NCI-H1694 treated with DMSO at 0.1 percent for 48 hours (cell line): ENCODE results near the gene SLC44A1.

ENCODE experiments used
- DNase-seq: peaks from one replicate; lab custom pipeline; 2025; lab: John Stamatoyannopoulos, UW

SLC44A1 gene

DNA sequence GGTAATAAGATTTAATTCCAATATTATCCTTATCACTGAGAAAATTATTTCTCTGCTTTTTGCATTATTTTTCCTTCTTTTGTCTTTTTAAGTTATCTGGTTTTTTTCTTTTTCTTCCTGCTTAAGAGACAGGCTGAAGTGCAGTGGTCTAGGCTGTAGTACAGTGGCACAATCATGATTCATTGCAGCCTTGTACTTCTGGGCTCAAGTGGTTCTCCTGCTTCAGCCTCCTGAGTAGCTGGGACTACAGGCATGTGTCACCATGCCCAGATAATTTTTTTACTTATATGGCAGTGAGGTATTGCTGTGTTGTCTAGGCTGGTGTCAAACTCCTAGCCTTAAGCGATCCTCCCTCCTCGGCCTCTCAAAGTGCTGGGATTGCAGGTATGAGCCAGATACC is 93.9 kb downstream of the SLC44A1 start:
- DNase-seq: no peak

DNA sequence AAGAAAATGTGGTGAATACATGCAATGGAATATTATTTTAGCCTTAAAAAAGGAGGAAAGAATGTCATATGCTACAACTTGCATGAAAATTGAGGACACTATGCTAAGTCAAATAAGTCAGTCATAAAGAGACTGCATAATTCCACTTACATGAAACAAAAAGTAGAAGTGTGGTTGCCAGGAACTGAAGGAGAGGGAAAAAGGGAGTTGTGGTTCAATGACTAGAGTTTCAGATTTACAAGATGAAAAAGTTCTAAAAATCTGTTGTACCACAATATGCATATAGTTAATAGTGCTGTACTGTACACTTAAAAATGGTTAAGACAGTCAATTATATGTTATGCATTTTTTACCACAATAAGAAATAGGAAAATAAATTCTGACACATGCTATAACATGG is 95.4 kb downstream of the SLC44A1 start:
- DNase-seq: no peak

DNA sequence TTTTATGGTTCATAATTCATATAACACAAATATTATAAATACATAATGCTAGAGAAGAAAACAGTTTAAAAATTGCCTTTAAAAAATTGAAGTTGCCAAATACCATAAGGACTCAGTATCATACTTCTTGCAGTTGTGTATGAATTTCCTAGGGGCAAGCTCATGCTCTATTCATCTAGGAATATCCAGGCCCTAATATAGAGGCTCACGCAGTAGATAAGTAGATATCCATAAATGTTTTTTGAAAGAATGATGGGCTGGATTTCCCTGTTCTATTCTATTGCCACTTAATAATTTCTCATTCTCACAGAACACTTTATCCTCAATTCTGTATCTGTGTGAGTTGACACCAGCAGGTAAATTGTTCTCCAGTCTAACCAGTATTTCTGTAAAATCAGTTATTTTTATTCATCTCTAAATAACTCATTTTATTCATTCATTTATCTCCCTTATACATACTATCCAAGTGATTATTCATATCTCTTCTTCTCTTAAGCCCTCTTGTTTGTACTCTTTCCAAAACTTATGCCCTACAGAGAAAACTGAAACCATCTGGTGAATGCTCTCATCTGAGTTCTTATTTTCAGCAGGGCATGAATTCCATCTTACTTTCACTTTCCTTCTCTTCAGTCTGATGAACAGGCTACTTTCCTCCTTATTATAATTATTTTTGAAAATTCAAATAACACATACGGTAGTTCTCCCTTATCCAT is 97.1 kb downstream of the SLC44A1 start:
- DNase-seq: no peak

DNA sequence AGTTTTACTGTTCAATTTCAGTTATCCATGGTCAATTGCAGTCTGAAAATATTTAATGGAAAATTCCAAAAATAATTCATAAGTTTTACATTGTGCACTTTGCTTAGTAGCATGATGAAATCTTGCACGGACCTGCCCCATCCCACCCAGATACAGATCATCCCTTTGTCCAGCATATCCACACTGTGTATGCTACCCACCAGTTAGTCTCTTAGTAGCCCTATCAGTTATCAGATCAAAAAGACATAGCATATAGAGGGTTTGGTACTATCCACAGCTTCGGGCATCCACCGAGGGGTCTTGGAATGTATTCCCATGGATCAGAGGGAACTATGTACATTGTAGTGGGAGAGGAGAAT is 97.7 kb downstream of the SLC44A1 start:
- DNase-seq: no peak

DNA sequence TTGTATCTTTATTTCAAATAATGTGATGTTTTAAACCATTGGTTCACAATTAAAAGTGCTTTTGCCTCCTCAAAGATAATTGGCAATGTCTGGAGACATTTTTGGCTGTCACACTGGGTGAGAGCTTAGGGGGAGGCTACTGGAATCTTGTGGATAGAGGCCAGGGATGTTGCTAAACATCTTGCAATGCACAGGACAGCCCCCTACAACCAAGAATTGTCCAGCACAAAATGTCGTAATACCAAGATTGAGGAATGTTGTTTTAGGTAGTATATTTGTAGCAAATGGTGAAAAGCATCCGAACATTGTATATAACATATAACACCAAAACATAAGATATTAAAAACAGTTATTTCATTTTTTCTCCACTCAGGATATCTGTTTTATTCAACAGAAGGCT is 99.8 kb downstream of the SLC44A1 start:
- DNase-seq: no peak

DNA sequence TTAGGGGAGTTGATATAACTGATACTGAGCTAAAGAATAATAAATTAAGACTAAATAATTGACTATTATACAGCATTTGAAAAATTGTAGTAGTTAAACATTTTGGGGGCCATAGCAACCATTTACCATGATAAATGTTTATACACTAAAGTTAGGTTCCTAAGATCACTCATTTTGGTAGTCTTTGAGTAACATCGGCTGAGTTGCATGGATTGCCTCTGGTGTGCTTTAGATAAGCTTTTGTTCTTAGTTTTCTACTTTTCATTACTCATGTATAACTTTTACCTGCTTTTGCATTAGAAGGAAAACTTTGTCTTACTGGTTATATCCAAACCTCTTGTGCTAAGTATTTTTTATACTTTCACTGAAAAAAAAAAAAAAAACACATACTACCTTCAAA is 101.2 kb downstream of the SLC44A1 start:
- DNase-seq: no peak

DNA sequence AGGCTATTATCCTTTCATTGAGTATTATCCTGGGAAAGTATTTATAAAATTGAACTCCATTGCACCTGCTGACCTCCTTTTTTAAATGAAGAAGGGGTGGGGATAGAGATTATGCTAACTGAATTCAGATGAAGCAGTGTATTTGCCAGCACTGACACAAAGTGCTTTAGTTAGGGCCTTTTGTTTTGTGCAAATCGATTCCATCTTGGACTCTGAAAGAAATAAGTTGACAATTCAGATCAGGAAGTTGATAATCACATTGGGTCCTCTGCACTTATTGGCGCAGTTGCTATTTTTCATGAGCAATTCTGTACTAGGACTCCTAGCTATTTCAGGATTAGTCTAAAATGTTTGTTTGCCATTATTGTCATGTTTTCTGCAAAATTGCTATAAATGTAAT is 101.8 kb downstream of the SLC44A1 start:
- DNase-seq: no peak

DNA sequence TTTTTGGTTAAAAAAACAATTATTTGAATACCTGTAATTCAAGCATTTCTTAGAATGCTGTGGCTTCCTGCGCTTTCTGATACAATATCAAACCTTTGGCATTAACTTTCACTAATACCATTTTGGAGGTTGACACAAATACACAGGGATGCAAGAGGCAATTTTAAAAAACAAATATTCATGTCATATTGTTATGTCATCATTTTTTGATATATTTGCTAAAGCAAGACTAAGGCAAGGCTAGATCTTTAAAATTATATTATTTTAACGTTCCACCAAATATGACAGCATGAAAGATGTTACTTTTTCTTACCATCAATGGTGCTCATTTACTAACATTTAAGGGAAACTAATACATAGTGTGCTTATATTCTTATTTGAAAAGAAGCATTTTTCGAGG is 110.0 kb downstream of the SLC44A1 start:
- no peak for DNase-seq

DNA sequence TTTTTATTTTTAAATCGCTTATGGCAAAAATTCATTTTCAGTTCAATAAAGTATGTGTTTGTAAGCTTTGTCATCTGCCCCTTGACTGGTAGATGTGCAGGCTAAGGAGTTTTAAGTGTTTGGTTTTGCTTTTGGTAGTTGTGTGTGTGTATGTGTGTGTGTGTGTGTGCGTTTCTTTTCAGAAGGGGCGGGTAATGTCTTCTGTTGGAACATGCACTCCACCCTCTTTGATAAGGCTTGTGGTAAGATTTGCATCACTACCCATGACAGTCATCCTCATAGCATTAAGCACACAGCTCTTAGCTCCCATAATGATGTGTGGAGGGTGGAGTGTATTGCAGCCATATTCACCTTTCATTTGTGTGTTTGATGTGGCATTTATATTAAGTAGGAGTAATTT is 111.3 kb downstream of the SLC44A1 start:
- no peak for DNase-seq

DNA sequence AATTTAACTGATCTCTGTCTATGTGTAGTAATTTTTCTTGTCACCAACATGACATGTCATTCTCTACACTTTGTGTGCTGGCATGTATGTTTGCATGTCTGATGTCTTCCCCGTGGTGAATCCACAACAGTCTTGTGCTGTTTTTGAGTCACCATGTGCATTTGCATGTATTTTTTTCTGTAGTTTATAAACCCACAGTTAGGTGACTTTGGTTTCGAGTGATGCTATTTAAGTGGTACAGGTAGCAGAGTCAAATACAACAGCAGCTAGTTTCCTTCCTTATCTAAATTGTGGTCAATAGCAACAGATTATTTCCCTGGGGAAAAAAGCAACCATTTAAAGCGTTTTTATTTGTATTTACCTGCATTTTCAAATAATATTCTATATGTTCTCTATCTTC is 113.5 kb downstream of the SLC44A1 start:
- DNase-seq: no peak

DNA sequence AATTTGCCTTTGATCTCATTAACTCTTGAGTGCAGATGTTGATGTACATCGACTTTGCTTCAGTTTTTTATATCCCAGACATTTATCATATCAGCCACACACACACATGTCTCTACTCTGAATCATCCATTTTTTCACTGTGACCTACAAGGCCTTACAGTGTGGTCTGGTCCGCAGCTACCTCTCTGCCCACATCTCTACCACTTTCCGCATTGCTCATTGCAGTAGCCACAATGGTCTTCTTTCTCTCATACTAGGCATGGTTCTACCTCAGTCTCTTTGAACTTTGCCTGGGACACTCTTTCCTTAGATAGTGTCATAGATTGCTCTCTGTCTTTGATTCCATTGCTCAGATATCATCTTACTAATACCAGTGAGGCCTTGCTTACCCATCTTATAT is 115.4 kb downstream of the SLC44A1 start:
- DNase-seq: no peak

DNA sequence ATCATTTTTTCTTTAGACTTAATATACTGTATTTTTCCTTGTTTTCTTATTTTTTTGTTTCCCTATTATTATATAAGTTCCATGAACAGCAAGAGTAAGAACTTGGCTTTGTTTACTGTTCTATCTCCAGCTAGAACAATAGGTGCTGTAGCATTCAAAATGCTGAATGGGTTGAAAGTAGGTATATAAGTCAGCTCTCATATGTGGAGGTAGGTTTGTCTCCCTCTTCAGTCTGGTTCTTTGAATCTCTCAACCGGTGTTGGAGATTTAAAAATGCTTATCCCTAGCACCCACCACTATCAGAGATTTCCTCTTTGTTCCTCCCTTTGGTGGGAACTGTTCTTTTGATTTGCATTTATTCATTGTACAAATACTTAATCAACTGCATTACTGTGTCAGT is 115.9 kb downstream of the SLC44A1 start:
- DNase-seq: no peak

DNA sequence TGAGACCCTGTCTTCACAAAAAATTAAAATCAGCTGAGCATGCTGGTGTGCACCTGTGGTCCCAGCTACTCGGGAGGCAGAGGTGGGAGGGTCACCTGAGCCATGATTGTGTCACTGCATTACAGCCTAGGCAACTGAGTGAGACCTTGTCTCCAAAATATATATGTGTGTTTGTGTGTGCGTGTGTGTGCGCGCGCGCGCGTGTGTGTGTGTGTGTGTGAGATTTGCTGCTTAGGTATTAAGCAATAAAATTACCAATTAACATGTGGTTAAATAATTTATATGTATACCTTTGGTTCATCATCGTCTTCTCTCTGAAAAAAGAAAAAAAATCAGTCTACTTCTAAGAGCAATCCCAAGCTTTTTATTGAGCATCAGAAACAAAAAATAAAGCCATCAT is 117.4 kb downstream of the SLC44A1 start:
- DNase-seq: no peak

DNA sequence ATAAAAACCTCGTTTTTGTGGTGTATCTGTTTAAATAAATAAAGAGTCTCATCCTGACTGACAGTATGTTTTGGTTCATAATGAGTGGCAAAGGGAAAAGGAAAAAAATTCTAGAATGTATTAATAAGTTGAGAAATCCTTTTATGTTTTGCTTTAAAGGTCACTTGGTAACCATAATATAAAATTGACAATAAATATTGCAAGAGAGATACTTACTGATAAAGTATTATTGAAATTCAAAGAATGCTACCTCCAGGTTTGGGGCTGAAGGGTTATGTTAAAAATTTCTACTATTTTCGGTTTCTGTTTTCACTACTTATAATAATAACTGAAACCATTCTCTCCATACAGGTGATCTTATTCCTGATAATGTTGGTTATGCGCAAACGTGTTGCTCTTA is 118.0 kb downstream of the SLC44A1 start:
- DNase-seq: no peak

DNA sequence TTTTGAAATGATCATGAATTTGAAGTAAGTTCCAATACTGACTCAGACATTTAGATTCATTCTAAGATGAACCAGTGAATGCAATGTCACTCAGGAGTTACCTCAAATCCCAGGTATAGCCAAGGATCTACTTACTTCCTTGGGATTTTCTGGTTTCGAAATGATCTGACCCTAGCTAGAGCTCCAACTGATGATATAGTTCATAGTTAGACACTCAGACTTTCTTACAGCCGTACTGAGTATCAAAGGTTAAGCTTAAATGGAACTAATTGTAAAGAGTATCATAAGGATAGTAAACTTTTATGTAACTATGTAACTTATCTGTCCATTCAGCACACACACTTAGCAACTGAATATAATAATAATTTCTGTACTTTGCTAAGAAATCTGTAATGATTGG is 119.4 kb downstream of the SLC44A1 start:
- DNase-seq: no peak

DNA sequence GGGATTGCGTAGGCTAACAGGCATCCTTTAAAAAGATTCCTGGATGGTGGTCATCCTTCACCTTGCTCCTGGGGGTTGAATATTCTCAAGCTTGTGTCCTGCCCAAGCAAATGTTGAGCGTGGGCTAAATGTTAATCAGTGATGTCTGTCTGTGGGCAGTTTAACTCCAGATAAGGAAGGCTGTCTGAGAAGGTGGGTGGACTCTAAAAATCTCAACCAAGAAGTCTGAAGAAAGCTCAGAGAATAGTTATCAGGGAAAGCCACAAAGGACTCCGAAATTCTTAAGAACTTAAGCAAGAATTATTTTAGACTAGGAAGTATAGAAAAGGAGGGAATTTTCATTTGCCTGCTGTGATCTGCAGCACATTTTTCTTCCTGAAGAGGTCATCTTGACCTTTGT is 125.5 kb downstream of the SLC44A1 start:
- no peak for DNase-seq

DNA sequence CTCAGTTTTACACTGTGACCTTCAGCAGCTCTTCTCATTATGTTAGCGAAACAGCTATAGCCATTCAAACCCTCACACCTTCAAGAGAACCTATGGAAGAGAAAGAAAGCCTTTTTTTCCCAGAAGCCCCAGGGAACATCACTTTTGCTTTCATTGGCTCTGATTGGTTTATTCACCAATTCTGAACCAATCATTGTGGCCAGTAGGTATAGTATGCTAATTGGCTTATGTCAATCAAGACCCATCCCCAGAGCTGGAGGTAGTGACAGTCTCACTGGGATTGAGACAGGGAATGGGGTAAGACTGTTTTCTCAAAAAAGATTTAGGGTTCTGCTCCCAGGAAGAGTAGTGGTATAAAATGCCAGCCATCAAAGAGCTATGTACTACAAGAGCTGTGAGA is 129.3 kb downstream of the SLC44A1 start:
- DNase-seq: no peak

DNA sequence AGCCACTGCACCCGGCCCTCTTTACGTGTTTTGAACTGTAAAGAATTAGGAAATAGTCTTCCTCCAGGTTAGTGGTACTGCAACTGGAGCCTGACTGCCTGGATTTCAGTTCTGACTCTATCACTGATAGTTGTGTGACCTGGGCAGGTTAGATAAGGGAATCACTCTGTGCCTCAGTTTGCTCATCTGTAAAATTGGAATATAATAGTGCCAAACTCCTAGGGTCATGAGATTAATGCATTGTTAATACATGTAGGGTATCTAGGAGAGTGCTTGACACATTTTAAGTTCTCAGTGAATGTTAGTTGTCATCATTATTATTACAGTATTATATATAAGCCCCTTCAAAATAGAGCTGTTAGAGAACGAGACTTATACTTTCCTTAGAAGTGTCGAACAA is 130.9 kb downstream of the SLC44A1 start:
- no peak for DNase-seq

DNA sequence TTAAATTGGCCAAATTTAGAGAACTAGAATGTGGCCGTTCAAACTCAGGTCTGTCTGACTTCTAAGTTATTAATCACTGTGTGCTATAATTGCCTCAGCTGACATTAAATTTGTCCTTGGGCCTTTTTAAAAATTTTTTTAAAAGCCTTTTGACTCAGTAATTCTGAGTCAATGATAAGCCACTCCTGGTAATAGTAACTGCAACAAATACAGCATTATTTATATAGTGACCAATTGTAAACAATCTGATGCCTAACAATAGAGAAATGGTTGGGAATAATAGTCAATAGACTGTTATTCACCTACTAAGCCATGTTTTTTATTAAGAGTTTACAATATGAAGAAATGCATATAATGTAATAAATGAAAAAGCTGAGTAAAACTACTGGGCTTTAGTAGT is 132.4 kb downstream of the SLC44A1 start:
- DNase-seq: no peak

DNA sequence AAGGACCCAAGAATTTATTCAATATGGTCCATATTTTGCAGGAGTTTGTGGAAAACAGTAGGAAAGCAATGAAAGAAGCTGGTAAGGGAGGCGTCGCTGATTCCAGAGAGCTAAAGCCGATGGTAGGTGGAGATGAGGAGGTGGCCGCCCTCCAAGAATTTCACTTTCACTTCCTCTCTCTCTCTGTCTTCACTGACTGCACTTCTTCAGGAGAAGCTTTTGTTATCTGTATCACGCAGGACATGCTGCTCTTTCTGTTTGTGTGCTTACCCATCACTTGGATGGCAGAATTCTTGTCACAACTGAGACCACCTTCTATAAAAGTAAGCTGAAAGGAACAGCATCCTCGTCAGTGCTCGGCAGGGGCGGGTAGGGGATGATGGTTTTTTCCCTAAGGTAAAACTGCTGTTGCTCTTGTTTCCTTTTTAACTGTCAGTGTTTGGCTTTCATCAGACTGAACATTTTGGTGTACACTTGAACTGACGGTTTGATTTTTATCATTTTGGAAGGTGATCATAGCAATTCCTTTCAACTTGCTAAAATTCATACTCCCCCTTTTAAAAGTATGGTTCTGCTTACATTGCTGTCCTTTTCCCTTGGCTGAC is 141.0 kb downstream of the SLC44A1 start:
- no peak for DNase-seq

DNA sequence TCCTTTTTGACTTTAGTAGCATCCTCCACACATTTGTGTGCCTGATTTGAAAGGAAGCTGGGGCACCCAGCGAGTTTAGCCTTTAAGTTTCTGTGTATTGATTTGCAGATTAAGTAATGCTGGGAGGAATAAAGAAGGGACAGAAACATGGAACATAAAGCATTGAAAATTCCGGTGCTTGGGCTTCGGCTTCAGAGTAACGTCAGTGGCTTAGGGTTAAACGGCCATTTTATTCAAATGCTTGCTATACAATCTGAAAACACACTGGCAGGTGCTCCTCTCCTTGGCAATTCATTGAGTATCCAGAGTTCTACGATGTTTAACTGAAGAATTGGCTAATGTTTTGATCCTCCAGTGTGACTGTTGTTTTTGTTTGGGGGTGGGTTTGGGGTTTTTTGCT is 145.3 kb downstream of the SLC44A1 start:
- DNase-seq: no peak

DNA sequence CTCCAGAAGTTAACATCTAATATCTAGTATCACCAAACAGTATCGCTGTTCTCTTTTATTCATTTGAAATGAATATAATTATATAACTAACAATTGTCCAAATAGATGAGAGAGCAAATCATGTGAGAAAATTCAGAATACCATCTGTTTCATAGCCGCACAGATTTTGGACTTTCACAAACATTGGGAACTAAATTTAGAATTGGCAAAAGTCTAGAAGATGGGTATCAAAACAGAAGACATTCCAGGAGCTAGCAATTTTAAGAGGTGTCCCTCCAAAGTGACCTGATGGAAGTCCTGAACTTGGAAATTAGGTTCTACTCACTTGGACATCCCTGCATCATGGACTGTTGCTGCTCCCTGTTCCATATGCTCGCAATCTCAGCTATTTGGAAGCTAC is 146.4 kb downstream of the SLC44A1 start:
- peak; percentile 6 for DNase-seq

DNA sequence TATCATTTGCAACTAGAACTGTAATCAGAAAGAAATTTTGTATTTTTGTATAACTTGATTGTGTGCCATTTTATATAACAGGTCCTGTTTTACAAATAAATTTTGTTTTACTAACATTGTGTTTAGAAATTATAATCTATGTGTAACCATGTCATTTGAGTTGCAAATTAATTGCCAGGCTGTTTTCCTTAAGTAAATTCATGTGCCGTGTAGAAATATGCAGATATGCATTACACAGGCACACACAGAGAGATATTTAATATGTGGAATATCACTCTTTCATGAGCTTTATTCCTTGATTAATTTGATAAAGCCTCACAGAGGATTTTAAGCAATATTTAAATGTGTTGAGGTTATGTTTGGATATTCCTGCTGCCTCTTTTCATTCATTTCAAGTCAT is 146.8 kb downstream of the SLC44A1 start:
- no peak for DNase-seq

DNA sequence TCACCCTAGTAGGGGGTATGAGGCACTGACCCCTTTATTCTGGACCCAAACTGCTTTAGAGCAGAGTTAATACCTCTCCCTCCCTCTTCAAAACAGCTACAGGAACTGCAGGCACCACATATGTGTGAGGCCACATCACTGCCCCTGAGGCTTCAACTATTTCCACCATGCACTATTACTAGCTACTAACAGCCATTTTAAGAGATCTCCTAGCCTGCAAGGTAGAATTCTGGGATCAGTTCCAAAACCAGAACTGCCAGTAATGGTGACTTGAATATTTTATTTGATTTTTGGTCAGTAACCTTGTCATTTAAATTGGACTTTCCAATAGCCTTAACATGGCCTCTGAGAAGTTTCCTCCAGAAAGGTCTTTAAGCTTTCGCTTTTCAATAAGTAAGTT is 148.1 kb downstream of the SLC44A1 start:
- no peak for DNase-seq
